Measurements from ENCODE around the gene THAP7. TPM values are rescaled to one million over a fixed set of nuclear protein-coding genes. Genes with fewer than 3 reads are reported as not detected.

Gene THAP7
- total RNA-seq, 1 donor from 2014 or later = 29.0 TPM

DNA sequence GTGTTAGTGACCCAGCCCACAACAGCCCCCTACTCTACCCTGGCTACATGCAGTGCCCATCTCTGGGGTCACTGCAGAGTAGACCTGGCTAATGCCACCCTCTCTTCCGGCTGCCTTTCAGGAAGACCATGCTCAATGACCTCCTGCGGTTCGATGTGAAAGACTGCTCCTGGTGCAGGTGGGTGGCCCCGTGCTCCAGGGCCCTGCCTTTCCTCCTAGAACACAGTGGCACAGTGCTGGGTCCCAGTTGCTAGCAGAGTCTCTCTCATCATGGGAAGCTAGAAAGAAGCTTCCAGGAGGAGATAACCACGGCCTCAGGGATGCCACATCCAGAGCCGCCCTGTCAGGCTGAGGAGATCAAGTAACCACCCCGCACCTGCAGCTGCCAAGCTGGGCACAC is 16.2 kb downstream of the THAP7 start:
- Histone ChIP-seq H3K4me3 (ENCODE audit: low read depth, low read length) (no peak overlapping the region), H3K27me3 (ENCODE audit: control insufficient read depth, insufficient read depth, low read length) (no peaks in the 10 kb centered on the region), H3K36me3 (ENCODE audit: control insufficient read depth, insufficient read depth, low read length) (peaks cover 25% of the 10 kb centered on the region)
- TF ChIP-seq, protein P1, sequence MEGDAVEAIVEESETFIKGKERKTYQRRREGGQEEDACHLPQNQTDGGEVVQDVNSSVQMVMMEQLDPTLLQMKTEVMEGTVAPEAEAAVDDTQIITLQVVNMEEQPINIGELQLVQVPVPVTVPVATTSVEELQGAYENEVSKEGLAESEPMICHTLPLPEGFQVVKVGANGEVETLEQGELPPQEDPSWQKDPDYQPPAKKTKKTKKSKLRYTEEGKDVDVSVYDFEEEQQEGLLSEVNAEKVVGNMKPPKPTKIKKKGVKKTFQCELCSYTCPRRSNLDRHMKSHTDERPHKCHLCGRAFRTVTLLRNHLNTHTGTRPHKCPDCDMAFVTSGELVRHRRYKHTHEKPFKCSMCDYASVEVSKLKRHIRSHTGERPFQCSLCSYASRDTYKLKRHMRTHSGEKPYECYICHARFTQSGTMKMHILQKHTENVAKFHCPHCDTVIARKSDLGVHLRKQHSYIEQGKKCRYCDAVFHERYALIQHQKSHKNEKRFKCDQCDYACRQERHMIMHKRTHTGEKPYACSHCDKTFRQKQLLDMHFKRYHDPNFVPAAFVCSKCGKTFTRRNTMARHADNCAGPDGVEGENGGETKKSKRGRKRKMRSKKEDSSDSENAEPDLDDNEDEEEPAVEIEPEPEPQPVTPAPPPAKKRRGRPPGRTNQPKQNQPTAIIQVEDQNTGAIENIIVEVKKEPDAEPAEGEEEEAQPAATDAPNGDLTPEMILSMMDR (IDR thresholded peaks at IDR 0.05; ENCODE audit: insufficient read depth, low read length, severe bottlenecking) = no peak
- no peak for FAIRE-seq
- DNase-seq (ENCODE audit: low read depth) = no peak

DNA sequence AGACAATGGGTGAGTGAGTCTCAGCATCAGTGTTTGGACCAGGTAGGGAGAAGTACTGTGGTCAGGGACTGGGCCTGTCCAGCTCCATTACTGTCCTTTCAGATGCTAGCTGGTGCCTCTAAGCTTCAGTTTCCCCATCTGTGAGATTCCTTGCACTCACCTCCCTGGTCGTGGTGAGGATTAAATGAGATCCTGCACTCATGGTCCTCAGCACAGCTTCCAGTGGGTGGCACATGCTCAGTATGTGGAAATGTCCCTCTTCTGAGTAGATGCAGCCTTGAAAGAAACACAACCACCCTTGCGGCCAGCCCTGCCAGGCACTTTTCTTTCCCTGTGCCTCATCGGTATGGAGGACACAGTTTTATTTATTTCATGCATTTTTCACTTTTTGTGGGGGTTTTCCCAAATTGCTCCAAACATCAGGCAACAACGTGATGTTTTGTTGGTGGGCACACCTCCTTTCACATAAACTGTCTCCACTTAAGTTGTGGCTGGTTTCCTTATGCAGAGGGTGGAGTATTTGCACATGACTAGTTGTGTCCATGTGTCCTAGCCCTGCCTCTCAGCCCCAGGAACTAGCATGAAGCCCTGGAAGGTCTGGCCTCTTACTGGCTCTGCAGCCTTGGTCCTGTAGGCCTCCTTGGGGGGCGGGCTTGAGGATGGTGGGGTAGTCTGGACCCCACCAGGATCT is 18.7 kb downstream of the THAP7 start:
- DNase-seq (ENCODE audit: low read depth) = no peak
- FAIRE-seq = no peak
- Histone ChIP-seq H3K36me3 (ENCODE audit: control insufficient read depth, insufficient read depth, low read length) (peaks cover 18% of the 10 kb centered on the region), H3K4me3 (ENCODE audit: low read depth, low read length) (peak overlapping the region; percentile 87), H3K27me3 (ENCODE audit: control insufficient read depth, insufficient read depth, low read length) (no peaks in the 10 kb centered on the region)
- TF ChIP-seq, protein P1 (IDR thresholded peaks at IDR 0.05; ENCODE audit: insufficient read depth, low read length, severe bottlenecking) = no peak

DNA sequence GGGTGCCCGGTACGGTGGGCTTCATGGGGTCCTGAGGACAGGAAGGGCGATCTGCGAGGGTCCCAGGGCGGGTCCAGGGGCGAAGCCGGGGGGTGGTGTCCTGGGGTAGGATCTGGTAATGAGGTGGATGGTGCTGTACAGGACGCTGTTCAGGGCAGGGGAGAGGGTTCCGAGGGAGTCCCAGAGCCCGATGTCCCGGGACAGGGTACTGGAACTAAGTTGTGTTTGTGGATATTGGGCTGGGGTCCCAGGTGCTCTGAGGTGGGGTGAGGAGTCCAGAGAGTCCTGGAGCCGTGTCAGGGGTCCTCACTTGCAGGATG is 19.4 kb downstream of the THAP7 start:
- no peak for DNase-seq (ENCODE audit: low read depth)
- no peaks in the 10 kb centered on the region for H3K27me3 ChIP-seq (ENCODE audit: control insufficient read depth, insufficient read depth, low read length)
- FAIRE-seq = no peak
- peak overlapping the region; percentile 87 for H3K4me3 ChIP-seq (ENCODE audit: low read depth, low read length)
- TF ChIP-seq, protein P1 (IDR thresholded peaks at IDR 0.05; ENCODE audit: insufficient read depth, low read length, severe bottlenecking) = no peak
- H3K36me3 ChIP-seq (ENCODE audit: control insufficient read depth, insufficient read depth, low read length) = peaks cover 15% of the 10 kb centered on the region

DNA sequence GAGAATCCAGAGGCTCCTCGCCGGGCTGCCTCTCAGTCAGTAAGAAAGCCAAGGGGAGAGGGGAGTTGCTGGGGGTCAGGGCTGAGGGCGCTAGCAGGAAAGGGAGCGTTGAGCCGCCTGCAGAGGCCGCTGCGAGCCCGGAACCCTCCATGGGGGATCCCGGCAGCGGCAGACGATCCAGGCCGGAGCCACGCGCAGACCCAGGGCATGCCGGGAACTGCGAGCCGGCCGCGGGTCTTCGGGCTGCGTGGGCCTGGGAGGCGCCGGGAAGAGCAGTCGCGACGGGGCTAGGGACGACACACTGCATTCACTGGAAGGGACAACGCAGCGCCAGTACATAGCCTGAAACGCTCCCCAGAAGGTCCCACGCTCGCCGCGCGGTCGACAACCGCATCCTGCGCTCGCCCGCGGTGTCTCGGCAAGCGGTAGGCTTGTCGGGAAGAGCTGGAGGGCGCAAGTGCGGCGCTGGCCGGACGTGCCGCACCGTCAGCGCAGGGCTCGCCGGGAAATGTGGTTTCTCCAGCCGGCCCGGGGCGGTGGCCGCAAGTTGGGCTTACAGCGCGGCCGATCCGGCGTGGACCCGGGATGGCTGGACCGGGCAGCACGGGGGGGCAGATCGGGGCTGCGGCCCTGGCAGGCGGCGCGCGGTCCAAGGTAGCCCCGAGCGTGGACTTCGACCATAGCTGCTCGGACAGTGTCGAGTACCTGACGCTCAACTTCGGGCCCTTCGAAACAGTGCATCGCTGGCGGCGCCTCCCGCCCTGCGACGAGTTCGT is 19.9 kb downstream of the THAP7 start, which contains the start of gene LZTR1:
LZTR1 (plus strand) TSS at position 511 of the 776 bp plus-strand sequence; CDS start at position 586, 75 bp downstream.
- TF ChIP-seq, protein P1 (IDR thresholded peaks at IDR 0.05; ENCODE audit: insufficient read depth, low read length, severe bottlenecking) = peak; percentile 69
- H3K36me3 ChIP-seq (ENCODE audit: control insufficient read depth, insufficient read depth, low read length) = peaks cover 12% of the 10 kb centered on the region
- H3K4me3 ChIP-seq (ENCODE audit: low read depth, low read length) = peak within 1 kb of the TSS; percentile 87
- no peaks in the 10 kb centered on the region for H3K27me3 ChIP-seq (ENCODE audit: control insufficient read depth, insufficient read depth, low read length)
- DNase-seq (ENCODE audit: low read depth) (peak; percentile 65), FAIRE-seq (no peak)

DNA sequence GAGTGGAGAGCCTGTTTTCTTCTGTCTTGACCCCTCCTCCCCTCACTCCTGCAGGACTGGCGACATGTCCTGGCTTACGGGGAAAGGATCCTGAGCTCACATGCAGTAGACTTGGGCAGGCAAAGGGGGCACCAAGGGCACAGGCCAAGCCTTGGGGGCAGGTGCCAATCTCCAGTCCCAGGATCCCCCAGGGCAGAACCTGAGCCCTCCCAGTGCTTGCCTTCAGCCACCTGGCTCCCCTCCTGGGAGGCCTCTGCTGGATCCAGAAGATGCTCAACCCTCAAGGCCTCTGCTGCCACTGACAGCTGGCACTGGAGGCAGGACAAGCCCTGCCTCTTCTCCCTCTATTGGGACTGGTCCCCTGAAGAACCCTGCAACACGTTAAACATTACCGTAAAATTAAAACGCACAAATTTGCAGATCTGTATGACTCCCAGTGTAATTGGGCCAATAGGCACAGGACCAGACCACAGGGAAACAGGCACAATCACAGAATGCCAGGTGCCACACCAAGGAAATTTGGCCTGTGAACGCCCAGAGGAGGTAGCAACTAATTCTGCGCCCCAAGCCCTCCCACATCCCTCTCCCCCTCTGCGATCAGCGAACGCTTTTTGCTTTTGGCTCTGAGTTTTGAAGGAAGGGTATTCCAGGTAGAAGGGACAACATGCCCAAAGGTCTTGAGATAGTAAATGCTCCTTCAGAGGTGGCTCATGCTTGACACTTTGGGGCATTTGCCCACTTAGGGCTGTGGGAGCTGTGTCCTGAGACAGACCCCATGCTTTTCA is 20.8 kb downstream of the THAP7 start:
- TF ChIP-seq, protein P1 (IDR thresholded peaks at IDR 0.05; ENCODE audit: insufficient read depth, low read length, severe bottlenecking) = no peak
- Histone ChIP-seq H3K27me3 (ENCODE audit: control insufficient read depth, insufficient read depth, low read length) (no peaks in the 10 kb centered on the region), H3K36me3 (ENCODE audit: control insufficient read depth, insufficient read depth, low read length) (peaks cover 11% of the 10 kb centered on the region), H3K4me3 (ENCODE audit: low read depth, low read length) (peak overlapping the region; percentile 87)
- FAIRE-seq (no peak), DNase-seq (ENCODE audit: low read depth) (no peak)

Data from bronchial epithelial cell (primary cell).